ENCODE measurements around the gene NXN. TPM values are rescaled to one million over a fixed set of nuclear protein-coding genes. Genes with fewer than 3 reads are reported as not detected.
"Not testable (repeated sequence)": the region's sequence is repeated elsewhere in the genome, so short reads cannot be mapped to it uniquely, and the experiment has no call there.

The NXN gene
- total RNA-seq, 2 donors from 2014 or later = 24.4 TPM

- 73 to 77% methylated on average over 9 of the region's 9 CpGs for WGBS, 2 donors
- no peak for ATAC-seq
- Histone ChIP-seq H3K27me3 (no peaks in the 10 kb centered on the region), H3K4me3 (no peak overlapping the region), H3K9me3 (no peaks in the 10 kb centered on the region), H3K4me1 (peaks cover 38% of the 10 kb centered on the region), H3K36me3 (replicated peaks in 1 of 2; ENCODE audit: insufficient read depth in 1 of 2, low read depth in 2 of 2) (no peaks in the 10 kb centered on the region), H3K27ac (no peak overlapping the region)
- DNase-seq = no peak
- TF ChIP-seq CTCF (IDR thresholded peaks at IDR 0.05) (no peak), POLR2A (IDR thresholded peaks at IDR 0.05) (no peak)
- intact Hi-C loops (cut with DNase I) = loop anchor here (10.0 kb wide), 1 partner anchor 67 kb away; no protein-coding TSS in a partner anchor
Measured at GRCh38 chr17:871751-872519, 107.6 kb downstream of the NXN start.

GRCh38 chr17:869567-870525 lies 109.7 kb downstream of the NXN start:
- Histone ChIP-seq H3K4me1 (peaks cover 31% of the 10 kb centered on the region), H3K36me3 (replicated peaks in 1 of 2; ENCODE audit: insufficient read depth in 1 of 2, low read depth in 2 of 2) (no peaks in the 10 kb centered on the region), H3K4me3 (no peak overlapping the region), H3K9me3 (no peaks in the 10 kb centered on the region), H3K27ac (peak overlapping the region in 3 of 4 donors; percentile 15 to 42 (median 19)), H3K27me3 (no peaks in the 10 kb centered on the region)
- ATAC-seq = no peak
- peak in 1 of 4 donors; percentile 35 for DNase-seq
- 69 to 75% methylated on average over 30 of the region's 30 CpGs for WGBS, 2 donors
- intact Hi-C loops (cut with DNase I) = loop anchor here (10.0 kb wide), 1 partner anchor 65 kb away; no protein-coding TSS in a partner anchor
- TF ChIP-seq POLR2A (IDR thresholded peaks at IDR 0.05) (no peak), CTCF (IDR thresholded peaks at IDR 0.05) (no peak)

- Histone ChIP-seq H3K4me1 (peaks cover 28% of the 10 kb centered on the region), H3K9me3 (no peaks in the 10 kb centered on the region), H3K27me3 (no peaks in the 10 kb centered on the region), H3K36me3 (replicated peaks in 1 of 2; ENCODE audit: insufficient read depth in 1 of 2, low read depth in 2 of 2) (no peaks in the 10 kb centered on the region), H3K27ac (peak overlapping the region in 3 of 4 donors; percentile 15 to 42 (median 19)), H3K4me3 (no peak overlapping the region)
- intact Hi-C loops (cut with DNase I) = no loop called here
- ATAC-seq (peak; percentile 65), DNase-seq (peak in 3 of 4 donors; percentile 31 to 55 (median 52))
- TF ChIP-seq POLR2A (IDR thresholded peaks at IDR 0.05) (no peak), CTCF (IDR thresholded peaks at IDR 0.05) (no peak)
- WGBS, 2 donors = 56 to 83% methylated on average over 1 to 7 of the region's 7 CpGs
Measured at GRCh38 chr17:869086-869485, 110.5 kb downstream of the NXN start.

- H3K4me1 ChIP-seq = peaks cover 21% of the 10 kb centered on the region
- no peak for DNase-seq
- H3K4me3 ChIP-seq = no peak overlapping the region
- no peak overlapping the region for H3K27ac ChIP-seq
- 84 to 85% methylated on average over 13 of the region's 13 CpGs for WGBS, 2 donors
- no peak for TF ChIP-seq POLR2A (IDR thresholded peaks at IDR 0.05)
- no peak for TF ChIP-seq CTCF (IDR thresholded peaks at IDR 0.05)
- ATAC-seq = no peak
- no peaks in the 10 kb centered on the region for H3K36me3 ChIP-seq (replicated peaks in 1 of 2; ENCODE audit: insufficient read depth in 1 of 2, low read depth in 2 of 2)
- no peaks in the 10 kb centered on the region for H3K27me3 ChIP-seq
- intact Hi-C loops (cut with DNase I) = no loop called here
- no peaks in the 10 kb centered on the region for H3K9me3 ChIP-seq
Measured at GRCh38 chr17:867896-868489, 111.6 kb downstream of the NXN start.

- H3K4me1 ChIP-seq = peaks cover 21% of the 10 kb centered on the region
- H3K9me3 ChIP-seq; H3K27ac ChIP-seq; H3K4me3 ChIP-seq; ATAC-seq; H3K36me3 ChIP-seq (replicated peaks in 1 of 2; ENCODE audit: insufficient read depth in 1 of 2, low read depth in 2 of 2); DNase-seq; H3K27me3 ChIP-seq; intact Hi-C loops (cut with DNase I): not testable (repeated sequence)
- WGBS, 2 donors = 73 to 75% methylated on average over 5 of the region's 10 CpGs
Measured at GRCh38 chr17:867238-867637, 112.3 kb downstream of the NXN start.
